ENCODE data around the gene UBIAD1. TPM values are rescaled to one million over a fixed set of nuclear protein-coding genes. Genes with fewer than 3 reads are reported as not detected.

Gene UBIAD1
- total RNA-seq, 1 donor from 2014 or later: 11.1 TPM

- H3K4me3 ChIP-seq (ENCODE audit: low read depth, low read length): no peak overlapping the region
- FAIRE-seq (no peak), DNase-seq (ENCODE audit: low read depth) (no peak)
- H3K27me3 ChIP-seq (ENCODE audit: control insufficient read depth, insufficient read depth, low read length): no peaks in the 10 kb centered on the region
- H3K36me3 ChIP-seq (ENCODE audit: control insufficient read depth, insufficient read depth, low read length): peaks cover 29% of the 10 kb centered on the region
- TF ChIP-seq CTCF (IDR thresholded peaks at IDR 0.05; ENCODE audit: insufficient read depth, low read length, severe bottlenecking): no peak
These were observed 34.7 kb upstream of the UBIAD1 start for GRCh38 chr1:11238311-11238710.

- Histone ChIP-seq H3K36me3 (ENCODE audit: control insufficient read depth, insufficient read depth, low read length) (peaks cover 21% of the 10 kb centered on the region), H3K27me3 (ENCODE audit: control insufficient read depth, insufficient read depth, low read length) (no peaks in the 10 kb centered on the region), H3K4me3 (ENCODE audit: low read depth, low read length) (no peak overlapping the region)
- DNase-seq (ENCODE audit: low read depth) (peak; percentile 13), FAIRE-seq (no peak)
- no peak for TF ChIP-seq CTCF (IDR thresholded peaks at IDR 0.05; ENCODE audit: insufficient read depth, low read length, severe bottlenecking)
These were observed 27.8 kb upstream of the UBIAD1 start for GRCh38 chr1:11245248-11245647.

- DNase-seq (ENCODE audit: low read depth) (no peak), FAIRE-seq (no peak)
- no peak for TF ChIP-seq CTCF (IDR thresholded peaks at IDR 0.05; ENCODE audit: insufficient read depth, low read length, severe bottlenecking)
- no peak overlapping the region for H3K4me3 ChIP-seq (ENCODE audit: low read depth, low read length)
- H3K27me3 ChIP-seq (ENCODE audit: control insufficient read depth, insufficient read depth, low read length): no peaks in the 10 kb centered on the region
- H3K36me3 ChIP-seq (ENCODE audit: control insufficient read depth, insufficient read depth, low read length): peaks cover 17% of the 10 kb centered on the region
These were observed 26.9 kb upstream of the UBIAD1 start for GRCh38 chr1:11245904-11246719.

- FAIRE-seq (no peak), DNase-seq (ENCODE audit: low read depth) (no peak)
- no peak for TF ChIP-seq CTCF (IDR thresholded peaks at IDR 0.05; ENCODE audit: insufficient read depth, low read length, severe bottlenecking)
- peaks cover 15% of the 10 kb centered on the region for H3K36me3 ChIP-seq (ENCODE audit: control insufficient read depth, insufficient read depth, low read length)
- no peak overlapping the region for H3K4me3 ChIP-seq (ENCODE audit: low read depth, low read length)
- H3K27me3 ChIP-seq (ENCODE audit: control insufficient read depth, insufficient read depth, low read length): no peaks in the 10 kb centered on the region
These were observed 24.8 kb upstream of the UBIAD1 start for GRCh38 chr1:11248169-11248568.

- no peak for TF ChIP-seq CTCF (IDR thresholded peaks at IDR 0.05; ENCODE audit: insufficient read depth, low read length, severe bottlenecking)
- FAIRE-seq (no peak), DNase-seq (ENCODE audit: low read depth) (no peak)
- H3K4me3 ChIP-seq (ENCODE audit: low read depth, low read length): no peak overlapping the region
- H3K36me3 ChIP-seq (ENCODE audit: control insufficient read depth, insufficient read depth, low read length): peaks cover 22% of the 10 kb centered on the region
- H3K27me3 ChIP-seq (ENCODE audit: control insufficient read depth, insufficient read depth, low read length): no peaks in the 10 kb centered on the region
These were observed 20.5 kb upstream of the UBIAD1 start for GRCh38 chr1:11252538-11252937.

GRCh38 chr1:11253226-11253625, 19.8 kb upstream of the UBIAD1 start:
- no peak for TF ChIP-seq CTCF (IDR thresholded peaks at IDR 0.05; ENCODE audit: insufficient read depth, low read length, severe bottlenecking)
- Histone ChIP-seq H3K36me3 (ENCODE audit: control insufficient read depth, insufficient read depth, low read length) (peaks cover 21% of the 10 kb centered on the region), H3K4me3 (ENCODE audit: low read depth, low read length) (no peak overlapping the region), H3K27me3 (ENCODE audit: control insufficient read depth, insufficient read depth, low read length) (no peaks in the 10 kb centered on the region)
- DNase-seq (ENCODE audit: low read depth) (no peak), FAIRE-seq (no peak)

Data from bronchial epithelial cell (primary cell).